Activated T-cell treated with anti-CD3 and anti-CD28 coated beads, Interleukin-2, amount 50 U/mL, for 72 hours (primary cell): ENCODE data around the gene FBXO9. TPM values are rescaled to one million over a fixed set of nuclear protein-coding genes. Genes with fewer than 3 reads are reported as not detected.
"Not testable (repeated sequence)": the region's sequence is repeated elsewhere in the genome, so short reads cannot be mapped to it uniquely, and the experiment has no call there.

Experiments
- ATAC-seq, 2 donors: fragments of 150-1000 bp; cut with Tn5 transposase; replicated peaks in 1 of 2; 2 replicates each; pipeline ENCODE4 v1.10.0; 2021; ENCODE audit warnings: moderate library complexity in 2 of 2, mild to moderate bottlenecking in 1 of 2
- DNase-seq, 2 donors: peaks; one replicate each; pipeline ENCODE4 v3.0.0; 2021 to 2022; ENCODE audit warnings: mixed read lengths in 1 of 2
- H3K27ac Mint-ChIP-seq: one replicate; pipeline ENCODE4 v1.8.0; 2022; ENCODE audit warnings: mild to moderate bottlenecking, moderate library complexity, mixed read lengths
- H3K27me3 Mint-ChIP-seq: one replicate; pipeline ENCODE4 v1.8.0; 2022; ENCODE audit warnings: low read depth, mixed read lengths
- H3K36me3 Mint-ChIP-seq, 2 donors: one replicate each; pipeline ENCODE4 v1.8.0; 2022; ENCODE audit warnings: mixed read lengths in 2 of 2, mild to moderate bottlenecking in 1 of 2; ENCODE audit not compliant: insufficient read depth in 2 of 2
- H3K4me1 Mint-ChIP-seq: one replicate; pipeline ENCODE4 v1.8.0; 2022; ENCODE audit warnings: low read depth, mixed read lengths
- H3K4me3 Mint-ChIP-seq, 2 donors: one replicate each; pipeline ENCODE4 v1.8.0; 2022; ENCODE audit warnings: mild to moderate bottlenecking in 2 of 2, mixed read lengths in 2 of 2, moderate library complexity in 2 of 2
- H3K9me3 Mint-ChIP-seq, 2 donors: one replicate each; pipeline ENCODE4 v1.8.0; 2022; ENCODE audit warnings: mixed read lengths in 2 of 2
- total RNA-seq, 2 donors: library from RNA; stranded (reverse); gene quantifications; one replicate each; pipeline ENCODE4 v1.2.3, GENCODE V29; 2022

Gene FBXO9
- total RNA-seq, 2 donors from 2014 or later, result 77.2 to 103 TPM

DNA sequence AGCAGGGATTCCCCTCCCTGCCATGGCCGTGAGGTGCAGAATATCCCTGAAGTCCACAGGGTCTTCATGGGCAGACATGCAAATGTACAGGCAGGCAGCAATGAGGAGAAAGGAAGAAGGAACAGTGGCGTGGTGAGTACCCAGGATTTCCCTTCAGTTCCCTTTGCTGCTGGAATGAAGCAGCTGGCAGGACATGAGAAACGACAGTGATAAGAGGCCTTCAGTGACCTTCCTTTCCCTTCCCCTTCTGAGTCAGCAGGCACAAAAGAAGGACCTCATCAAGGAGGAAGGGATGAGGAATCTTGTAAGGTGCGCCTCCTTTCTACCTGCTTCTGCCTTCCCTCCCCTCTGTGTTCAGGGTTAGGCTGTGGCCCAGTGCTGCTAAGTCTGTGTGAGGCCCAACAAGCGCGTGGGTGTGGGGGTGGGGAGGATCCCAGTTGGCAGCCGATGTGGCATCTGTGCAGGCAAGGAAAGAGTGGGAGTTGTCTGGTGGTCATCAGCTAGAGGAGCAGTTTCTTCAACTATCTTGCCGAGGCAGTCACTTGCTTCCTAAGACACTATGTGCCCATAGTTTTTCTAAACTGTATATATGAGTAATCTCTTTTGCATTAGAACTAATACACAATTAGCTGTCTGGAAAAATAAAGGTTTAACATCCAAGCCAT lies 29.5 kb upstream of the FBXO9 start:
- no peaks in the 10 kb centered on the region for H3K4me1 Mint-ChIP-seq
- H3K9me3 Mint-ChIP-seq, result no peaks in the 10 kb centered on the region
- H3K4me3 Mint-ChIP-seq, result no peak overlapping the region
- DNase-seq, result no peak
- H3K36me3 Mint-ChIP-seq, result peaks cover 9 to 19% of the 10 kb centered on the region in 2 donors
- no peaks in the 10 kb centered on the region for H3K27me3 Mint-ChIP-seq
- H3K27ac Mint-ChIP-seq, result no peak overlapping the region
- no peak for ATAC-seq

DNA sequence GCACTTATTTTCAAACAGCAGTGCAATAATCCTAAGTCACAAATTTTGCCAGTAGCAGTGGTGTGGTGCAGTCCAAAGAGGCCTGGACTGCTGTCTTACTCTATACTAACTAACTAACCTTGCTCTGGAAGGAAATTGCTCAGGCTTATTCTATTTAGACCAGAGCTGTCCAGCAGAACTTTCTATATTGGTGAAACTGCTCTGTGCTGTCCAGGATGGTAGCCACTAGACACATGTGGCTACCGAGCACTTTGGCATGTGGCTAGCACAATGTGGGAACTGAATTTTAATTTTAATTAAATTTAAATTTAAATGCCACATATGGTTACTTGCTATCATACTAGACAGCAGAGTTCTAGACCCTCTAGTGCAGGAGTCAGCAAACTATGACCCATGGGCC lies 27.1 kb upstream of the FBXO9 start:
- H3K4me1 Mint-ChIP-seq, result no peaks in the 10 kb centered on the region
- no peak for DNase-seq
- H3K4me3 Mint-ChIP-seq, result no peak overlapping the region
- peaks cover 11 to 19% of the 10 kb centered on the region in 2 donors for H3K36me3 Mint-ChIP-seq
- H3K9me3 Mint-ChIP-seq, result no peaks in the 10 kb centered on the region
- no peak overlapping the region for H3K27ac Mint-ChIP-seq
- H3K27me3 Mint-ChIP-seq, result no peaks in the 10 kb centered on the region
- no peak for ATAC-seq

DNA sequence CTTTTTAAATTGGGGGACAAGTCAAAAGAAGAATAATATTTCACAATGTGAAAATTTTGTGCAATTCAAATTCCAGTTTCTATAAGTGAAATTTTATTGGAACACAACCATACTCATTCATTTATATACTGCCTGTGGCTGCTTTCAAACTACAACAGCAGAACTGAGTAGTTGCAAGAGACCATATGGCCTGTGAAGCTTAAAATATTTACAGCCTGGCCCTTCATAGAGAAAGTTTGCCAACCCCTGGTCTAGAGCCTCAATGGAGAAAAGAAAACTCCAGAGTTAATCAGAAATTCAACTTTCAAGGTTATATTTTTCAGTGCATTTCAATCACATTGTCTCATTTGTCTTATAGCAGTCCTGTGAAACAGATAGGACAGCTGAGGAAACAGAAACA lies 26.6 kb upstream of the FBXO9 start:
- DNase-seq, result no peak
- H3K36me3 Mint-ChIP-seq, result peaks cover 11 to 19% of the 10 kb centered on the region in 2 donors
- H3K27me3 Mint-ChIP-seq, result no peaks in the 10 kb centered on the region
- no peaks in the 10 kb centered on the region for H3K4me1 Mint-ChIP-seq
- ATAC-seq, result no peak
- H3K4me3 Mint-ChIP-seq, result no peak overlapping the region
- H3K9me3 Mint-ChIP-seq, result no peaks in the 10 kb centered on the region
- H3K27ac Mint-ChIP-seq, result no peak overlapping the region

DNA sequence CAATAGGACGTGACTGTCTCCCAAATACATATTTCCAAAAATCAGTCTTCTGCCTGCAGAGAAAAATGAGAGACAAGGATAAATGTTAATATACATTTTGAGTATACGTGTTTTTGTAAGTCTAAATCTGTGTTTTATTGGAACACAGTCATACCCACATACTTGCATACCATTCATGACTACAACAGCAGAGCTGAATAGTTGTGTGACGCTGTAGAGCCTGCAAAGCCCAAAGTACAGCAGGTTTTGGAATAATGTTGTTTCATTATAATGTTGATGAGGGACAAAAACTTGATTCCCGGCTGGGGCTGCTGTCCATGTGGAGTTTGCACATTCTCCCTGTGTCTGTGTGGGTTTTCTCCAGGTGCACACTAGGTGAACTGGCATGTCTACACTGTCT lies 23.8 kb upstream of the FBXO9 start:
- Mint-ChIP-seq H3K27ac (no peak overlapping the region), H3K36me3 (peaks cover 11 to 19% of the 10 kb centered on the region in 2 donors), H3K9me3 (no peaks in the 10 kb centered on the region), H3K4me3 (no peak overlapping the region), H3K4me1 (no peaks in the 10 kb centered on the region), H3K27me3 (no peaks in the 10 kb centered on the region)
- no peak for DNase-seq
- ATAC-seq, result no peak

DNA sequence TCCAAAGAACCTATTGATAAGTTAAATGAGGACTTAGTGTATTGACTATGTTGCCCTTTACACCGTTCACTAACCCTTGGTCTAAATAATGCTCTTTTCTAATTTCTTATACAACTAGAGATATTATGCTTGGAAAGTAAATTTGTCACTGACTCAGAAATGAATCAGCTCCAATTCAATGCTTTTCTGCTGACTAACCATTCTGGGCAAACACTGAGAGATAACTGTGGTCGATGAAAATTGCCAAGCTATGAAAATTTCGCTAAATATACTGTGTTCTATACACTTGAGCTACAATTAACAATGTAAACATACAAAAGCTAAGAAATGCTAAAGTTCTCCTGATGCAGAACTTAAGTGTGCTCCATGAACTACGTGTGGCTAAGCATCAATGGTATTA lies 23.1 kb upstream of the FBXO9 start:
- Mint-ChIP-seq H3K9me3 (no peaks in the 10 kb centered on the region), H3K36me3 (peaks cover 11 to 17% of the 10 kb centered on the region in 2 donors), H3K27me3 (no peaks in the 10 kb centered on the region), H3K4me3 (no peak overlapping the region), H3K4me1 (no peaks in the 10 kb centered on the region), H3K27ac (no peak overlapping the region)
- ATAC-seq (no peak), DNase-seq (no peak)

DNA sequence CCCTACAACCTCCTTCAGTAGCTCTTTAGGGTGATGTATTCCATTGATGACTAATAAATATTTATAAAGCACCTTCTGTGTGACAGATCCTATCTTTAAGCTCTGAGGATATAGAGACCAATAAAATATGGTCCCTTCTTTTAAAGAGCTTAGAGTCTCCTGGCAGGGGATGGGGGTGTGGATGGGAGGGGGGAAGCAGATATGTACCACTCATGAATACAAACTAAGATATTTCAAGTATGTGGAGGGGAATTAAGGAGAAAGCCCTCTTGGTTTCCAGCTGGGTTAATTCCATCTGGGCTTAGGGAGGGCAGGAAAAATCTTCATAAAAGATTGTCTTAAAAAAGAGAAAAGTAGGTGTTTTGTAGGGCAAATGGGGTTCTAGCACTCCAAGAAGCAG lies 21.6 kb upstream of the FBXO9 start:
- Mint-ChIP-seq H3K27me3 (no peaks in the 10 kb centered on the region), H3K36me3 (peaks cover 11 to 15% of the 10 kb centered on the region in 2 donors), H3K4me3 (no peak overlapping the region), H3K27ac (no peak overlapping the region), H3K9me3 (no peaks in the 10 kb centered on the region), H3K4me1 (peaks cover 8% of the 10 kb centered on the region)
- no peak for DNase-seq
- ATAC-seq, result no peak

DNA sequence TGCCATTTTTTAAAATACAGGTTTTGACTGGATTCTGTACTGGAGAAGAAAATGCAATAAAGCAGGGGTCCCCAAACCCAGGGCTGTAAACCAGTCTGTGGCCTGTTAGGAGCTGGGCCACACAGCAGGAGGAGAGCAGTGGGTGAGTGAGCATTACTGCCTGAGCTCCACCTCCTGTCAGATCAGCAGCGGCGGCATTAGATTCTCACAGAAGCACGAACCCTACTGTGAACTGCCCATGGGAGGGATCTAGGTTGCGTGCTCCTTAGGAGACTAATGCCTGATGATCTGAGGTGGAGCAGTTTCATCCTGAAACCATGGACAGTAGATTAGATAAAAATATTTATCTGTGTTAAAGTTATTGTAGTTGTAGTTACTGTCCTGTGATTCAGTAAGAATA lies 21.1 kb upstream of the FBXO9 start:
- Mint-ChIP-seq H3K9me3 (no peaks in the 10 kb centered on the region), H3K4me3 (no peak overlapping the region), H3K36me3 (peaks cover 9 to 14% of the 10 kb centered on the region in 2 donors), H3K27ac (no peak overlapping the region), H3K27me3 (no peaks in the 10 kb centered on the region), H3K4me1 (peaks cover 13% of the 10 kb centered on the region)
- DNase-seq (no peak), ATAC-seq (no peak)

DNA sequence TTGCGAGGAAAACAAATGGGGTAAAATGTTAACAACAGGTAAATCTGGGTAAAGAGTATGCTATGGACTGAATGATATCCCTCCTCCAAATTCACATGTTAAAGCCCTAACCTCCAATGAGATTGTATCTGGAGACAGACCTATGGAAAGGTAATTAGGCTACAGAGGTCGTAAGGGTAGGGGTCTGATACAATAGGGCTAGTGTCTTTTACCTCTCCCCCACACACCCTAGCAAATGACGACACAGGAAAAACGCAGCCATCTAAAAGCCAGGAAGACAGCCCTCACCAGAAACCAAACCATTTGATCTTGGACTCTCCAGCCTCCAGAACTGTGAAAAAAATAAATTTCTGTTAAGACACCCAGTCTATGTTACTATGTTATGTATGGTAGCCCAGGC lies 20.6 kb upstream of the FBXO9 start:
- Mint-ChIP-seq H3K27me3 (no peaks in the 10 kb centered on the region), H3K4me3 (no peak overlapping the region), H3K27ac (no peak overlapping the region), H3K9me3 (no peaks in the 10 kb centered on the region), H3K4me1 (peaks cover 18% of the 10 kb centered on the region), H3K36me3 (peaks cover 6 to 9% of the 10 kb centered on the region in 2 donors)
- ATAC-seq (no peak), DNase-seq (no peak)

DNA sequence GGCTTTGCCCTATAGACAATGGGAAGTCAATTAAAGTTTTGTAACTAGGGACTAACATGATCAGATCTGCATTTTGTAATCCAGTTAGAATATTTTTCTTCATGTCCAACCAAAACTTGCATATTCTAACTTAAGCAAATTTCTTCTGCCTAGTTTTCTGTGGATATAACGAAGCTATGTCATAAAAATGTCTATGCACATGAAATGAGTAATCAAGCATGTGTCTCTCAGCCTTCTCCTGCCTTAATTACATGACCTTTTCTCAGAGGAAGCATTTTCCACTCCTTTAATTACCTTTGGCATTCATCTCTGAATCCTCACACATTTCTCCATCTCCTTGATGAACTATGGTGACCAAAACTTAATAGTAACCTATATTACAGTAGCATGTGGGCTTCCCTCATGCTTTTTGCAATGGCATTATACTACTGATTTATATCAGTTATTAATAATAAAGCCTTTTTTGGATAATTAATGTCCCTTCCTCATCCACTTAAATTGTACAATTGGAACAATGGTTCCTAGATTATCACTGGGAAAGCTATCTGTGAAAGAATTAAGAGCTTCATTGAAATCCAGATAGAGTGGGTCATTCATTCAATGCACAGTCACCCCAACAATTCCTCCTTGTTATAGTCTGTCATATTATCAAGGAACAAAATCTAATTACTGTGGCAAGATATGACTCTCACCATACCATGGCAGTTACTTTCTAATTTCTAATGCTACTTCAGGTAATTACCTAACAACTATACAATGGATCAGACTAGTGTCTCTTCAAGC lies 19.1 kb upstream of the FBXO9 start:
- Mint-ChIP-seq H3K36me3 (peaks cover 0 to under 1% of the 10 kb centered on the region in 2 donors), H3K27ac (no peak overlapping the region), H3K4me3 (no peak overlapping the region), H3K27me3 (no peaks in the 10 kb centered on the region), H3K4me1 (peaks cover 18% of the 10 kb centered on the region), H3K9me3 (no peaks in the 10 kb centered on the region)
- ATAC-seq (no peak), DNase-seq (no peak)

DNA sequence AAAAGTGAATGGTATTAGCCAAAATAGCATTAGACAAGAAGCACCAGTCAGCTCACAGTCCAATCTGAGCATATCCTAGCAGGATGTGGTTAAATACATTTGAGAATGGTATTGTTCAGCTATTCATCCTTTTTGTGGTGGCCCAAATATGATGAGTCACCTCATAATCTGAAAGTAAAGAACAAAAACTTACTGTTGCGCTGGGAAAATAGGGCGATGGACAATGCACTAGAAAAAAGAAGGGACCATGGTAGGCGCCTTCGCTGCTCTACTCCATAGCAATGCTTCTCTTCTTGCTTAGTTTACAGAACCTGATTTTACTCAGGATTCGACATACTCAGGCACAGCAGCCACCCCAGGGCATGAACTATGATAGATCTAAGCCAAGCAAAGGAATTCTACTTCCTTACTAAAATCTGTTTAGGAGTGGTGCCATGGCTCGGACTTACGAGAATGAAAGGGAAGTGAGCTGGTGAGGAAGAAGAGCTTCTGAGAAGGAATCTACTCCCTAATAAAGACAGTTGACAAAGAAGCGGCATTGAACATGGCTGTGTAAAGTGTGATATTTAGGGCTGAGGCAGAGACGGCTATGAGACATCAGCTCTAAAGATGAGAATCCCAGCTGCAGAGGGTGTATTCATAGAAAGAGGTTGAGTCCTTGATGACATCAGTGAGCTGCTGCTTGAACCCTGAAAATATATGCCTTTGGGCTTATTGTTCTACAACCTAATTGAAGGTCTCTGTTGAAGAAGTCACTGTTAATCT lies 16.6 kb upstream of the FBXO9 start:
- peak overlapping the region; percentile 49 to 58 for H3K4me3 Mint-ChIP-seq
- no peaks in the 10 kb centered on the region for H3K9me3 Mint-ChIP-seq
- no peak overlapping the region for H3K27ac Mint-ChIP-seq
- peaks cover 18% of the 10 kb centered on the region for H3K4me1 Mint-ChIP-seq
- no peak for DNase-seq
- ATAC-seq, result peak; percentile 40 to 78
- H3K36me3 Mint-ChIP-seq, result peaks cover 0 to 3% of the 10 kb centered on the region in 2 donors
- H3K27me3 Mint-ChIP-seq, result no peaks in the 10 kb centered on the region

DNA sequence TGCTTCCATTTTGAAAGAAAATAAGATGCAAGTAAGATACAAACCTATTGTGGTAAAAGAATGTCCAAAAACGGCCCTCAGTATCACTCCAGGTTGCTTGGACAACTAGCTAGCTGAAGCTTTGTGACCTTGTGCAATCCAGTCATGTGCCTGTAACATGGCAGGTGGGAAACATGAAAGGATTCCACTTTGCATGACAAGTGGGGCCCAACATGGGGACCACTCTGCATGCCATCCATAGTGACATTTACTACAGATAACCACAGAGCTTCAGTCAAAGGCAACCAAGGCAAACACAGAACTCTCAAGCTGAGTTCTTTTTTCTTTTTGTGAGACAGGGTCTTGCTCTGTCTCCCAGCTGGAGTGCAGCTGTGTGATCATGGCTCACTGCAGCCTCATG lies 15.8 kb upstream of the FBXO9 start:
- H3K36me3 Mint-ChIP-seq, result peaks cover 0 to 3% of the 10 kb centered on the region in 2 donors
- no peaks in the 10 kb centered on the region for H3K9me3 Mint-ChIP-seq
- DNase-seq, result no peak
- no peak overlapping the region for H3K27ac Mint-ChIP-seq
- ATAC-seq, result no peak
- H3K4me1 Mint-ChIP-seq, result peaks cover 18% of the 10 kb centered on the region
- no peak overlapping the region for H3K4me3 Mint-ChIP-seq
- H3K27me3 Mint-ChIP-seq, result no peaks in the 10 kb centered on the region

DNA sequence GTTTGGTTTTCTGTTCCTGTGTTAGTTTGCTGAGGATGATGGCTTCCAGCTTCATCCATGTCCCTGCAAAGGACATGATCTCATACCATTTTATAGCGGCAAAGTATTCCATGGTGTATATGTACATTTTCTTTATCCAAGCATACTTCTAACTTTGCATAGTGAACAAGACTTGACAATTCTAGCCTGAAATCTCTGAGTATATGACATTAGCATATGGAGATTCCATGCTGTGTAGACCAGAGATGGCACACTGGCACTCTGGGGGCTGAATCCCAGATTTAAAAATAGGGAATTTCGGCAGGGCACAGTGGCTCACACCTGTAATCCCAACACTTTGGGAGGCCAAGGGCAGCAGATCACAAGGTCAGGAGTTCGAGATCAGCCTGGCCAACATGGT lies 13.1 kb upstream of the FBXO9 start:
- not testable (repeated sequence) for H3K27ac Mint-ChIP-seq, H3K9me3 Mint-ChIP-seq, H3K4me3 Mint-ChIP-seq, ATAC-seq, DNase-seq, H3K27me3 Mint-ChIP-seq, H3K36me3 Mint-ChIP-seq
- peaks cover 24% of the 10 kb centered on the region for H3K4me1 Mint-ChIP-seq

DNA sequence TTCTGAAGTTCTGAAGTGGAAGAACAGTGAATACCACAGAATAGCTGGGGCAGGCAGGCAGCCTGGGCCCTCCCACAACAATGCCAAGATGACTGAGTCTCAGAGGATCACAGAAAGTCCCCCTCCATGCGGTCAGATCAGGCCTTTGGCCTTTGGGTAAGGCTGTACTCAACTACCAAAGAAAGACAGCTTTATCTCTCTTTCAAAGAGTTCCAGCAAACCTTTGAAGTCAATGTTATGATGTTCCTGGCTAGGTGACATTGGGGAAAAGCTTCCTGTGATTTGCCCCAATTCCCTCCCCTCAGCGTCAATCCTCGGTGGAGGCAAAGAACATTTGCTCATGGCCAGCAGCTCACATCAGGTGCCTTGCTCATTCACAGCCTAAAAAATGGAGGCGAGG lies 10.7 kb upstream of the FBXO9 start:
- H3K9me3 Mint-ChIP-seq, result no peaks in the 10 kb centered on the region
- H3K4me3 Mint-ChIP-seq, result no peak overlapping the region
- no peaks in the 10 kb centered on the region for H3K27me3 Mint-ChIP-seq
- DNase-seq (no peak), ATAC-seq (no peak)
- no peak overlapping the region for H3K27ac Mint-ChIP-seq
- H3K36me3 Mint-ChIP-seq, result peaks cover 0 to 3% of the 10 kb centered on the region in 2 donors
- peaks cover 26% of the 10 kb centered on the region for H3K4me1 Mint-ChIP-seq
